ENCODE measurements around the gene USH1C. TPM values are rescaled to one million over a fixed set of nuclear protein-coding genes. Genes with fewer than 3 reads are reported as not detected.

Gene USH1C
- total RNA-seq, 1 donor from 2014 or later, result not detected

- DNase-seq (ENCODE audit: low spot score in 2 of 2), result no peak
- Histone ChIP-seq H3K4me1 (no peaks in the 10 kb centered on the region), H3K4me3 (no peak overlapping the region), H3K27me3 (no peaks in the 10 kb centered on the region), H3K27ac (no peak overlapping the region), H3K9me3 (no peaks in the 10 kb centered on the region), H3K36me3 (no peaks in the 10 kb centered on the region)
- TF ChIP-seq, protein P1, sequence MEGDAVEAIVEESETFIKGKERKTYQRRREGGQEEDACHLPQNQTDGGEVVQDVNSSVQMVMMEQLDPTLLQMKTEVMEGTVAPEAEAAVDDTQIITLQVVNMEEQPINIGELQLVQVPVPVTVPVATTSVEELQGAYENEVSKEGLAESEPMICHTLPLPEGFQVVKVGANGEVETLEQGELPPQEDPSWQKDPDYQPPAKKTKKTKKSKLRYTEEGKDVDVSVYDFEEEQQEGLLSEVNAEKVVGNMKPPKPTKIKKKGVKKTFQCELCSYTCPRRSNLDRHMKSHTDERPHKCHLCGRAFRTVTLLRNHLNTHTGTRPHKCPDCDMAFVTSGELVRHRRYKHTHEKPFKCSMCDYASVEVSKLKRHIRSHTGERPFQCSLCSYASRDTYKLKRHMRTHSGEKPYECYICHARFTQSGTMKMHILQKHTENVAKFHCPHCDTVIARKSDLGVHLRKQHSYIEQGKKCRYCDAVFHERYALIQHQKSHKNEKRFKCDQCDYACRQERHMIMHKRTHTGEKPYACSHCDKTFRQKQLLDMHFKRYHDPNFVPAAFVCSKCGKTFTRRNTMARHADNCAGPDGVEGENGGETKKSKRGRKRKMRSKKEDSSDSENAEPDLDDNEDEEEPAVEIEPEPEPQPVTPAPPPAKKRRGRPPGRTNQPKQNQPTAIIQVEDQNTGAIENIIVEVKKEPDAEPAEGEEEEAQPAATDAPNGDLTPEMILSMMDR (IDR thresholded peaks at IDR 0.05), result no peak
- intact Hi-C loops (cut with DNase I), result no loop called here
Observed at GRCh38 chr11:17568944-17569343, 24.7 kb upstream of the USH1C start.

DNA sequence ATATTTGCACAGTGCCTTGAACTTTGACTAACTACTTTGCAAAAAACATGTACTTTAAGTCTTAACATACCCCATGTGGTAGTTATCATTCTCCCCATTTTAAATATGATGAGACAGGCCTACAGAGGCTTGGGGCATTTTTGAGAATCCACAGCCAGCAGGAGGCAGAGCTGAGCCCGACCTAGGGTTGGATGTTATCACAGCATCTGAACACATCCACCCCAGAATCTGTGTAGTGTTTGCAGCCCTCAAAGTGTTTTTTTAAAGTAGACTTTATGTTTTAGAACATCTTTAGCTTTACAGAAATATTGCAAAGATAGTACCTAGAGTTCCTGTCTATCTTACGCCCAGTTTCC, 20.4 kb upstream of the USH1C start:
- Histone ChIP-seq H3K27ac (no peak overlapping the region), H3K9me3 (no peaks in the 10 kb centered on the region), H3K27me3 (no peaks in the 10 kb centered on the region), H3K4me1 (no peaks in the 10 kb centered on the region), H3K4me3 (no peak overlapping the region), H3K36me3 (no peaks in the 10 kb centered on the region)
- TF ChIP-seq, protein P1 (IDR thresholded peaks at IDR 0.05), result no peak
- no peak for DNase-seq (ENCODE audit: low spot score in 2 of 2)
- intact Hi-C loops (cut with DNase I), result no loop called here

GRCh38 chr11:17563961-17564686, 19.9 kb upstream of the USH1C start:
- Histone ChIP-seq H3K4me1 (no peaks in the 10 kb centered on the region), H3K36me3 (no peaks in the 10 kb centered on the region), H3K9me3 (no peaks in the 10 kb centered on the region), H3K27ac (no peak overlapping the region), H3K4me3 (no peak overlapping the region), H3K27me3 (no peaks in the 10 kb centered on the region)
- intact Hi-C loops (cut with DNase I), result no loop called here
- no peak for DNase-seq (ENCODE audit: low spot score in 2 of 2)
- TF ChIP-seq, protein P1 (IDR thresholded peaks at IDR 0.05), result no peak

DNA sequence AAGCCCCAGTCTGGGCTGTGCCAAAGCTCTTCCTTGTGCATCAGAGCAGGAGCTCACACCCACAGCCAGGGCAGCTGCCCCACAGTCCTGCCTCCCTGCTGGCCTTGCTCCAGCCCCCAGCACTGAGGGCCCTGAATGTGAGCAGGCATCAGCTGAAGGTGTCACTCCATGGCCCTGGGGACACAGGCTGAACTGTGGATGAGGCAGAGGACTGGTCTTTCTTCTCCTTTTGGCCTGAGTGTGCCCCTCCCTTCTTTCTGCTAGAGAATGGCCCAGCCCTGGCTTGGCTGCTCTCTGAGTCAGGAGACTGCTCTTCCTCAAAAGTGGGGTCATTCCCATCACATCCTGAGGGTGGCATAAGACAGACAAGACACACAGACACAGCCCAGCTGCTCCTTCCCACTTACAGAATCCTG, 19.0 kb upstream of the USH1C start:
- intact Hi-C loops (cut with DNase I), result no loop called here
- no peak for DNase-seq (ENCODE audit: low spot score in 2 of 2)
- no peaks in the 10 kb centered on the region for H3K27me3 ChIP-seq
- TF ChIP-seq, protein P1 (IDR thresholded peaks at IDR 0.05), result no peak
- no peaks in the 10 kb centered on the region for H3K9me3 ChIP-seq
- H3K36me3 ChIP-seq, result no peaks in the 10 kb centered on the region
- no peak overlapping the region for H3K4me3 ChIP-seq
- H3K27ac ChIP-seq, result no peak overlapping the region
- no peaks in the 10 kb centered on the region for H3K4me1 ChIP-seq

- Histone ChIP-seq H3K36me3 (no peaks in the 10 kb centered on the region), H3K4me3 (no peak overlapping the region), H3K9me3 (no peaks in the 10 kb centered on the region), H3K4me1 (no peaks in the 10 kb centered on the region), H3K27me3 (no peaks in the 10 kb centered on the region), H3K27ac (no peak overlapping the region)
- no peak for DNase-seq (ENCODE audit: low spot score in 2 of 2)
- TF ChIP-seq, protein P1 (IDR thresholded peaks at IDR 0.05), result no peak
- intact Hi-C loops (cut with DNase I), result no loop called here
Observed at GRCh38 chr11:17561526-17561925, 17.3 kb upstream of the USH1C start.

GRCh38 chr11:17561111-17561415, 16.8 kb upstream of the USH1C start:
- H3K4me3 ChIP-seq, result no peak overlapping the region
- no peak for DNase-seq (ENCODE audit: low spot score in 2 of 2)
- no peak overlapping the region for H3K27ac ChIP-seq
- TF ChIP-seq, protein P1 (IDR thresholded peaks at IDR 0.05), result no peak
- no peaks in the 10 kb centered on the region for H3K9me3 ChIP-seq
- H3K27me3 ChIP-seq, result no peaks in the 10 kb centered on the region
- H3K36me3 ChIP-seq, result no peaks in the 10 kb centered on the region
- no peaks in the 10 kb centered on the region for H3K4me1 ChIP-seq
- intact Hi-C loops (cut with DNase I), result no loop called here
